SK-N-SH treated with all-trans-retinoic acid at 6 μM for 48 hours (cell line): Measurements from ENCODE around the gene DERL3.

Experiments used
- ATAC-seq: fragments of 200-7000 bp; cut with Tn5 transposase; 3 replicates; pipeline ENCODE4 v1.9.1; 2020; ENCODE audit warnings: mild to moderate bottlenecking, moderate library complexity
- ARNTL ChIP-seq: fragments of 450-650 bp; formaldehyde crosslinking; IDR thresholded peaks from 2 replicates; pipeline ENCODE4 v1.5.0; 2020; ENCODE audit warnings: low read depth, mild to moderate bottlenecking, moderate library complexity, borderline replicate concordance
- ESRRG ChIP-seq: fragments of 250-450 bp; sonication (Bioruptor Pico); IDR thresholded peaks from 2 replicates; pipeline ENCODE4 v1.6.1; 2021; ENCODE audit warnings: mild to moderate bottlenecking
- GLIS3 ChIP-seq: fragments of 250-450 bp; sonication (Bioruptor Pico); IDR thresholded peaks from 2 replicates; pipeline ENCODE4 v1.5.0; 2020; ENCODE audit warnings: mild to moderate bottlenecking, moderate library complexity
- ISL1 ChIP-seq: fragments of 250-450 bp; sonication (Bioruptor Pico); IDR thresholded peaks from 2 replicates; pipeline ENCODE4 v2.1.2; 2022; ENCODE audit warnings: mild to moderate bottlenecking, moderate library complexity
- OSR1 ChIP-seq: fragments of 250-450 bp; sonication (Bioruptor Pico); IDR thresholded peaks from 2 replicates; pipeline ENCODE4 v1.8.0; 2022; ENCODE audit warnings: moderate library complexity, mild to moderate bottlenecking, inconsistent platforms
- TCF4 ChIP-seq: fragments of 250-450 bp; sonication (Bioruptor Pico); IDR thresholded peaks from 2 replicates; pipeline ENCODE4 v1.8.0; 2021; ENCODE audit warnings: mild to moderate bottlenecking, moderate library complexity, borderline replicate concordance
- ZC3H10 ChIP-seq: fragments of 250-450 bp; sonication (Bioruptor Pico); IDR thresholded peaks from 2 replicates; pipeline ENCODE4 v1.5.1; 2021; ENCODE audit warnings: mild to moderate bottlenecking, moderate library complexity
- ZFP30 ChIP-seq: fragments of 450-650 bp; formaldehyde crosslinking; IDR thresholded peaks from 2 replicates; pipeline ENCODE4 v1.5.0; 2022; ENCODE audit warnings: mild to moderate bottlenecking, moderate library complexity
- ZNF8 ChIP-seq: fragments of 450-650 bp; formaldehyde crosslinking; IDR thresholded peaks from 2 replicates; pipeline ENCODE4 v1.5.0; 2020; ENCODE audit warnings: mild to moderate bottlenecking, moderate library complexity
- TF ChIP-seq, protein P1 (sequence below): fragments of 250-450 bp; sonication (Bioruptor Pico); IDR thresholded peaks from 2 replicates; pipeline ENCODE4 v1.8.0; 2020; ENCODE audit warnings: mild to moderate bottlenecking, moderate library complexity, borderline replicate concordance
- TF ChIP-seq, protein P2 (sequence below): fragments of 250-450 bp; sonication (Bioruptor Pico); IDR thresholded peaks from 2 replicates; pipeline ENCODE4 v1.5.0; 2020; ENCODE audit warnings: mild to moderate bottlenecking, moderate library complexity
- TF ChIP-seq, protein P3 (sequence below): fragments of 250-450 bp; sonication (Bioruptor Pico); IDR thresholded peaks from 2 replicates; pipeline ENCODE4 v1.5.1; 2021; ENCODE audit warnings: mild to moderate bottlenecking, moderate library complexity
- TF ChIP-seq, protein P4 (sequence below): fragments of 250-450 bp; sonication (Bioruptor Pico); IDR thresholded peaks from 2 replicates; pipeline ENCODE4 v1.8.0; 2021; ENCODE audit warnings: low read depth, mild to moderate bottlenecking, moderate library complexity, borderline replicate concordance
- TF ChIP-seq, protein P5 (sequence below): fragments of 250-450 bp; sonication (Bioruptor Pico); IDR thresholded peaks from 2 replicates; pipeline ENCODE4 v1.5.1; 2020; ENCODE audit warnings: low read depth, mild to moderate bottlenecking, moderate library complexity

Gene DERL3

DNA sequence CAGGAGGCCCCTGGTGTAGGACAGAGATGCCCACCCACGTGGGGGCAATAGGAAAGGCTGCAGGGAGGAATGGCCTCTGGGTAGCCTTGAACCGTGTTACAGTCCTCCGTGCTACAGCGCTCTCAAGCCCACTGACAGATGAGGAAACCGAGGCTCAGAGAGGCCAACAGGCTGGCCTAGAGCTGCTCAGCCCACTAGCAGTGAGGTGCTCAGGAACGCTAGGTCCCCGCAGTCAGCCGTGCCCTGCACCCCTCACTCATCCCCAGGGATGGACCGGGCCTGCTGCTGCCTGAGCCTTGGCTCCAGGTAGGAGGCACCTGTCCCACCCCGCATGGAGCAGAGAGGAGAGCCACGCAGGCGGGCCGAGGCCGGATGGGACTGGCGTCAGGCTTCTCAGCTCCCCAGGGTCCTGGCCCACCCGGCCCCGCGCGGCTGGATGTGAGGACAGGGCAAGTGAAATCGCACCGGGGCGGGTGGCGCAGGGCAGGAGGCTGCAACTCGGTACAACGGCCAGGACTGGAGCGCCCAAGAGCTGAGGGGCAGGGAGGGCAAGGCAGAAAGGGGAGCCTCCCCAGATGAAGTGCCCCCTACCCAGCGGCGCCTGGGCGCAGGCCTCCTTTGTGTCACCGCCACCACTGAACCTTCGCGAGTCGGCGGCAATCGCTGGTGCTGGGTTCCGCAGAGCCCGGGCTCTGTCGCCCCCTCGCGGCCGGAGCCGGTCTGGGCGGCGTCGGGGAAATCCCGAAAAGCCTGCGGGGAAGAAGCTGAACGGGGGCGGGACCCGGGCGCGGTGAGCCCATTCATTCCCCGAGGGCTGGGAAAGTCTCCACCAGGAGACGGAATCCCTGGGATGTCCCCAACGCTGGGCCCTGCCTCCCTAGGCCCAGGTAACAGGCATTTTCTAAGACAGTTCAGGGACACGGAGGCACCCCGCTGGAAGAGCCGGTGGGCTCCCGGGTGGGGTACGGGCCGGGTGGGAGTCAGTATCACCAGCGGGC lies 10.5 kb upstream of the DERL3 start (continued):
- TF ChIP-seq ARNTL (CRISPR knock-in tag) = no peak
- TF ChIP-seq, protein P1, sequence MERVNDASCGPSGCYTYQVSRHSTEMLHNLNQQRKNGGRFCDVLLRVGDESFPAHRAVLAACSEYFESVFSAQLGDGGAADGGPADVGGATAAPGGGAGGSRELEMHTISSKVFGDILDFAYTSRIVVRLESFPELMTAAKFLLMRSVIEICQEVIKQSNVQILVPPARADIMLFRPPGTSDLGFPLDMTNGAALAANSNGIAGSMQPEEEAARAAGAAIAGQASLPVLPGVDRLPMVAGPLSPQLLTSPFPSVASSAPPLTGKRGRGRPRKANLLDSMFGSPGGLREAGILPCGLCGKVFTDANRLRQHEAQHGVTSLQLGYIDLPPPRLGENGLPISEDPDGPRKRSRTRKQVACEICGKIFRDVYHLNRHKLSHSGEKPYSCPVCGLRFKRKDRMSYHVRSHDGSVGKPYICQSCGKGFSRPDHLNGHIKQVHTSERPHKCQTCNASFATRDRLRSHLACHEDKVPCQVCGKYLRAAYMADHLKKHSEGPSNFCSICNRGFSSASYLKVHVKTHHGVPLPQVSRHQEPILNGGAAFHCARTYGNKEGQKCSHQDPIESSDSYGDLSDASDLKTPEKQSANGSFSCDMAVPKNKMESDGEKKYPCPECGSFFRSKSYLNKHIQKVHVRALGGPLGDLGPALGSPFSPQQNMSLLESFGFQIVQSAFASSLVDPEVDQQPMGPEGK (CRISPR knock-in tag) = no peak
- TF ChIP-seq, protein P2, sequence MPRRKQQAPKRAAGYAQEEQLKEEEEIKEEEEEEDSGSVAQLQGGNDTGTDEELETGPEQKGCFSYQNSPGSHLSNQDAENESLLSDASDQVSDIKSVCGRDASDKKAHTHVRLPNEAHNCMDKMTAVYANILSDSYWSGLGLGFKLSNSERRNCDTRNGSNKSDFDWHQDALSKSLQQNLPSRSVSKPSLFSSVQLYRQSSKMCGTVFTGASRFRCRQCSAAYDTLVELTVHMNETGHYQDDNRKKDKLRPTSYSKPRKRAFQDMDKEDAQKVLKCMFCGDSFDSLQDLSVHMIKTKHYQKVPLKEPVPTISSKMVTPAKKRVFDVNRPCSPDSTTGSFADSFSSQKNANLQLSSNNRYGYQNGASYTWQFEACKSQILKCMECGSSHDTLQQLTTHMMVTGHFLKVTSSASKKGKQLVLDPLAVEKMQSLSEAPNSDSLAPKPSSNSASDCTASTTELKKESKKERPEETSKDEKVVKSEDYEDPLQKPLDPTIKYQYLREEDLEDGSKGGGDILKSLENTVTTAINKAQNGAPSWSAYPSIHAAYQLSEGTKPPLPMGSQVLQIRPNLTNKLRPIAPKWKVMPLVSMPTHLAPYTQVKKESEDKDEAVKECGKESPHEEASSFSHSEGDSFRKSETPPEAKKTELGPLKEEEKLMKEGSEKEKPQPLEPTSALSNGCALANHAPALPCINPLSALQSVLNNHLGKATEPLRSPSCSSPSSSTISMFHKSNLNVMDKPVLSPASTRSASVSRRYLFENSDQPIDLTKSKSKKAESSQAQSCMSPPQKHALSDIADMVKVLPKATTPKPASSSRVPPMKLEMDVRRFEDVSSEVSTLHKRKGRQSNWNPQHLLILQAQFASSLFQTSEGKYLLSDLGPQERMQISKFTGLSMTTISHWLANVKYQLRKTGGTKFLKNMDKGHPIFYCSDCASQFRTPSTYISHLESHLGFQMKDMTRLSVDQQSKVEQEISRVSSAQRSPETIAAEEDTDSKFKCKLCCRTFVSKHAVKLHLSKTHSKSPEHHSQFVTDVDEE = no peak
- TF ChIP-seq TCF4 (CRISPR knock-in tag) = no peak

DNA sequence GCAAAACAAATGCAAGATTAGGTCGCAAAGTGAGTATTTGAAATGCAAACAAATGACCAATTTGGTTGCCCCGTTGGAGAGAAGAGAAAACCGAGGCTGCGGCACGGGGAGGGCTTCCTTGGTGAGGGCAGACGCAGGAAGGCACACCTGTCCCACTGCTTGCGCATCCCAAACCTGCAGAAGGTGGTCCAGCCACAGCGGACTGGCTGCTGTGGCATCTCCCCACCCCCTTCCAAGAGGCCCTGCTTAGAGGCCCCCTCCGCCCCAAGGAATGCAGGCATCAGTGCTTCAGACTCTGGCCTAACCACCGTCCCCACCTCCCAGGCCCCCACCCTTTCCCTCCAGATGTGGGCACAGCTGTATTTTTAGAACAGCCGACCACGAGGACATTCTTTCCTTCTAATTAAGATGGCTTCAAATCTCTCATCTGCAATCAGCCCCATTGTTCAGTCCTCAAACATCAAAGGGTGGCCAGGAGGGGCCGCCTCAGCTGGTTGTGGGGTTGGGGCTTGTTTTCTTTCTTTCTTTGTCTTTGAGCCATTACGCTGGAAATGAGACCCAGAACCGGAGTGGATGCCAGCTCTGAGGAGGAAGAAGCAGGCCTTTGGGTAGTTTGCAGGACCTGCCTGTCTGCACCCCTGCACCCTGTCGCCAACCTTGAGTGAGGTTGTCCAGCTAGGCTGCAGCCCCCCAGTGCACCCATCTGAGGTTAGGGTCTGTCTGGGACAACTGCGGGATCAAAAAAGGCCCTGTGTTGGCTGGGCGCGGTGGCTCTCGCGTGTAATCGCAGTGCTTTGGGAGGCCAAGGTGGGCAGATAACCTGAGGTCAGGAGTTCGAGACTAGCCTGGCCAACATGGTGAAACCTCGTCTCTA lies 9.4 kb upstream of the DERL3 start:
- ATAC-seq = no peak
- TF ChIP-seq, protein P3, sequence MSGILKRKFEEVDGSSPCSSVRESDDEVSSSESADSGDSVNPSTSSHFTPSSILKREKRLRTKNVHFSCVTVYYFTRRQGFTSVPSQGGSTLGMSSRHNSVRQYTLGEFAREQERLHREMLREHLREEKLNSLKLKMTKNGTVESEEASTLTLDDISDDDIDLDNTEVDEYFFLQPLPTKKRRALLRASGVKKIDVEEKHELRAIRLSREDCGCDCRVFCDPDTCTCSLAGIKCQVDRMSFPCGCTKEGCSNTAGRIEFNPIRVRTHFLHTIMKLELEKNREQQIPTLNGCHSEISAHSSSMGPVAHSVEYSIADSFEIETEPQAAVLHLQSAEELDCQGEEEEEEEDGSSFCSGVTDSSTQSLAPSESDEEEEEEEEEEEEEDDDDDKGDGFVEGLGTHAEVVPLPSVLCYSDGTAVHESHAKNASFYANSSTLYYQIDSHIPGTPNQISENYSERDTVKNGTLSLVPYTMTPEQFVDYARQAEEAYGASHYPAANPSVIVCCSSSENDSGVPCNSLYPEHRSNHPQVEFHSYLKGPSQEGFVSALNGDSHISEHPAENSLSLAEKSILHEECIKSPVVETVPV = no peak
- TF ChIP-seq ARNTL (CRISPR knock-in tag) = no peak
- no peak for TF ChIP-seq OSR1 (CRISPR knock-in tag)

DNA sequence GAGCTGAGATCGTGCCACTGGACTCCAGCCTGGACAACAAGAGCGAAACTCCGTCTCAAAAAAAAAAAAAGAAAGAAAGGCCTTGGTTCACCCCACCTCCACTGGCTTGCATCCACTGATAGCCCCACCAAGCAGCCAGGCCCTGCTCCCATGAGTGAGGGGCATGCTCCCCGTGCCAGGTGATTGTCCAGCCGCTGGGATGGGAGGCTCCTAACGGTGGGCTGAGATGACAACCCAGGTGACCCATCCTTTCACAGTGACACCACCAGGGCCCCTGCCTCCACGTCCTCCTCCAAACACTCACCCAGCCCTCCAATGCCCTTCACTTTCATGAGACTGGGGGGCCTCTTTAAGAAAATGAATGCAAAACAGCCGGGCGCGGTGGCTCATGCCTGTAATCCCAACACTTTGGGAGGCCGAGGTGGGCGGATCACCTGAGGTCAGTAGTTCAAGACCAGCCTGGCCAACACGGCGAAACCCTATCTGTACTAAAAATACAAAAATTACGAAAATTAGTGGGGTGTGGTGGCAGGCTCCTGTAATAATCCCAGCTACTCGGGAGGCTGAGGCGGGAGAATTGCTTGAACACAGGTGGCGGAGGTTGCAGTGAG lies 8.6 kb upstream of the DERL3 start:
- TF ChIP-seq ZFP30 (CRISPR knock-in tag) = no peak
- TF ChIP-seq, protein P4, sequence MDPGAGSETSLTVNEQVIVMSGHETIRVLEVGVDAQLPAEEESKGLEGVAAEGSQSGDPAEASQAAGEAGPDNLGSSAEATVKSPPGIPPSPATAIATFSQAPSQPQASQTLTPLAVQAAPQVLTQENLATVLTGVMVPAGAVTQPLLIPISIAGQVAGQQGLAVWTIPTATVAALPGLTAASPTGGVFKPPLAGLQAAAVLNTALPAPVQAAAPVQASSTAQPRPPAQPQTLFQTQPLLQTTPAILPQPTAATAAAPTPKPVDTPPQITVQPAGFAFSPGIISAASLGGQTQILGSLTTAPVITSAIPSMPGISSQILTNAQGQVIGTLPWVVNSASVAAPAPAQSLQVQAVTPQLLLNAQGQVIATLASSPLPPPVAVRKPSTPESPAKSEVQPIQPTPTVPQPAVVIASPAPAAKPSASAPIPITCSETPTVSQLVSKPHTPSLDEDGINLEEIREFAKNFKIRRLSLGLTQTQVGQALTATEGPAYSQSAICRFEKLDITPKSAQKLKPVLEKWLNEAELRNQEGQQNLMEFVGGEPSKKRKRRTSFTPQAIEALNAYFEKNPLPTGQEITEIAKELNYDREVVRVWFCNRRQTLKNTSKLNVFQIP (CRISPR knock-in tag) = no peak
- no peak for TF ChIP-seq ESRRG
- TF ChIP-seq, protein P3 = no peak
- TF ChIP-seq, protein P5, sequence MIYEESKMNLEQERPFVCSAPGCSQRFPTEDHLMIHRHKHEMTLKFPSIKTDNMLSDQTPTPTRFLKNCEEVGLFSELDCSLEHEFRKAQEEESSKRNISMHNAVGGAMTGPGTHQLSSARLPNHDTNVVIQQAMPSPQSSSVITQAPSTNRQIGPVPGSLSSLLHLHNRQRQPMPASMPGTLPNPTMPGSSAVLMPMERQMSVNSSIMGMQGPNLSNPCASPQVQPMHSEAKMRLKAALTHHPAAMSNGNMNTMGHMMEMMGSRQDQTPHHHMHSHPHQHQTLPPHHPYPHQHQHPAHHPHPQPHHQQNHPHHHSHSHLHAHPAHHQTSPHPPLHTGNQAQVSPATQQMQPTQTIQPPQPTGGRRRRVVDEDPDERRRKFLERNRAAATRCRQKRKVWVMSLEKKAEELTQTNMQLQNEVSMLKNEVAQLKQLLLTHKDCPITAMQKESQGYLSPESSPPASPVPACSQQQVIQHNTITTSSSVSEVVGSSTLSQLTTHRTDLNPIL = no peak
- TF ChIP-seq ZNF8 (CRISPR knock-in tag) = no peak
- no peak for TF ChIP-seq ISL1 (CRISPR knock-in tag)
- no peak for TF ChIP-seq ZC3H10 (CRISPR knock-in tag)
- TF ChIP-seq GLIS3 = no peak
- TF ChIP-seq, all 23 proteins: peak for 0
- no peak for ATAC-seq
